SU-DHL-6 (cell line): ENCODE measurements around the gene ITGA8.

Source experiments
- H2AFZ ChIP-seq: fragments of 200-600 bp; sonication (generic); 2 replicates; pipeline ENCODE4 v1.6.1; 2014; ENCODE audit warnings: low read depth, mild to moderate bottlenecking, moderate library complexity, mixed read lengths, antibody characterized with exemption, low read length; ENCODE audit not compliant: severe bottlenecking
- H3F3A ChIP-seq: fragments of 200-600 bp; shearing (Covaris generic); 2 replicates; pipeline ENCODE4 v1.6.0; 2016; ENCODE audit warnings: antibody characterized with exemption, mild to moderate bottlenecking; ENCODE audit not compliant: insufficient read depth
- H3K27ac ChIP-seq: fragments of 200-600 bp; sonication (generic); 2 replicates; pipeline ENCODE4 v1.5.1; 2016; ENCODE audit warnings: low read depth, mild to moderate bottlenecking, low read length, moderate library complexity, mixed read lengths
- H3K27me3 ChIP-seq: fragments of 200-600 bp; sonication (generic), shearing (Covaris generic); 2 replicates; pipeline ENCODE4 v1.6.0; 2014; ENCODE audit warnings: mild to moderate bottlenecking, low read length
- H3K36me3 ChIP-seq: fragments of 200-600 bp; sonication (generic); 2 replicates; pipeline ENCODE4 v1.6.1; 2014; ENCODE audit warnings: mild to moderate bottlenecking, low read length, mixed read lengths
- H3K4me2 ChIP-seq: fragments of 300-600, 200-600 bp; shearing (Covaris generic), sonication (generic); 2 replicates; pipeline ENCODE4 v1.6.0; 2014; ENCODE audit warnings: low read length, low read depth, mild to moderate bottlenecking; ENCODE audit not compliant: poor library complexity, severe bottlenecking
- H3K4me3 ChIP-seq: fragments of 200-600 bp; sonication (generic); 2 replicates; pipeline ENCODE4 v1.5.1; 2014; ENCODE audit warnings: antibody characterized with exemption, low read length, mild to moderate bottlenecking, mixed read lengths; ENCODE audit not compliant: insufficient read depth, poor library complexity, severe bottlenecking
- H3K79me2 ChIP-seq: fragments of 200-600 bp; sonication (generic); 2 replicates; pipeline ENCODE4 v1.6.1; 2014; ENCODE audit warnings: mild to moderate bottlenecking, low read length, moderate library complexity; ENCODE audit not compliant: insufficient read depth
- H3K9ac ChIP-seq: fragments of 200-600 bp; sonication (generic); 2 replicates; pipeline ENCODE4 v1.7.0; 2014; ENCODE audit warnings: mild to moderate bottlenecking, low read length
- H3K9me2 ChIP-seq: fragments of 200-600 bp; sonication (generic); replicated peaks from 2 replicates; pipeline ENCODE4 v1.6.1; 2014; ENCODE audit warnings: low read length; ENCODE audit not compliant: insufficient read depth
- H3K9me3 ChIP-seq: fragments of 200-600 bp; sonication (generic); 2 replicates; pipeline ENCODE4 v1.6.1; 2014; ENCODE audit warnings: low read length, mixed read lengths; ENCODE audit not compliant: insufficient read depth
- H4K20me1 ChIP-seq: fragments of 200-600 bp; sonication (generic); 2 replicates; pipeline ENCODE4 v1.6.1; 2014; ENCODE audit warnings: low read depth, mild to moderate bottlenecking, antibody characterized with exemption, low read length, moderate library complexity, mixed read lengths
- EZH2phosphoT487 ChIP-seq: fragments of 200-600 bp; sonication (generic), shearing (Covaris generic); conservative IDR thresholded peaks from 2 replicates; pipeline ENCODE4 v1.6.1; 2018; ENCODE audit warnings: mild to moderate bottlenecking, antibody characterized with exemption, low read length, moderate library complexity, mixed read lengths
- TF ChIP-seq, protein P1 (sequence below): fragments of 200-600 bp; sonication (generic); IDR thresholded peaks from one replicate; pipeline ENCODE4 v1.5.1; 2017; ENCODE audit warnings: antibody characterized with exemption, mild to moderate bottlenecking, low read length, moderate library complexity; ENCODE audit not compliant: insufficient read depth, poor library complexity, severe bottlenecking

Gene ITGA8

GRCh38 chr10:15567952-15568351 is 151.8 kb downstream of the ITGA8 start:
- Histone ChIP-seq H3F3A (no peaks in the 10 kb centered on the region), H3K79me2 (no peaks in the 10 kb centered on the region), H3K9me2 (no peaks in the 10 kb centered on the region), H3K4me2 (no peak overlapping the region), H2AFZ (no peak overlapping the region), H3K9me3 (no peaks in the 10 kb centered on the region), H3K27me3 (no peaks in the 10 kb centered on the region), H3K9ac (no peak overlapping the region), H3K4me3 (no peak overlapping the region), H4K20me1 (no peaks in the 10 kb centered on the region), H3K27ac (no peak overlapping the region), H3K36me3 (no peaks in the 10 kb centered on the region)
- TF ChIP-seq, protein P1, sequence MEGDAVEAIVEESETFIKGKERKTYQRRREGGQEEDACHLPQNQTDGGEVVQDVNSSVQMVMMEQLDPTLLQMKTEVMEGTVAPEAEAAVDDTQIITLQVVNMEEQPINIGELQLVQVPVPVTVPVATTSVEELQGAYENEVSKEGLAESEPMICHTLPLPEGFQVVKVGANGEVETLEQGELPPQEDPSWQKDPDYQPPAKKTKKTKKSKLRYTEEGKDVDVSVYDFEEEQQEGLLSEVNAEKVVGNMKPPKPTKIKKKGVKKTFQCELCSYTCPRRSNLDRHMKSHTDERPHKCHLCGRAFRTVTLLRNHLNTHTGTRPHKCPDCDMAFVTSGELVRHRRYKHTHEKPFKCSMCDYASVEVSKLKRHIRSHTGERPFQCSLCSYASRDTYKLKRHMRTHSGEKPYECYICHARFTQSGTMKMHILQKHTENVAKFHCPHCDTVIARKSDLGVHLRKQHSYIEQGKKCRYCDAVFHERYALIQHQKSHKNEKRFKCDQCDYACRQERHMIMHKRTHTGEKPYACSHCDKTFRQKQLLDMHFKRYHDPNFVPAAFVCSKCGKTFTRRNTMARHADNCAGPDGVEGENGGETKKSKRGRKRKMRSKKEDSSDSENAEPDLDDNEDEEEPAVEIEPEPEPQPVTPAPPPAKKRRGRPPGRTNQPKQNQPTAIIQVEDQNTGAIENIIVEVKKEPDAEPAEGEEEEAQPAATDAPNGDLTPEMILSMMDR, result no peak
- TF ChIP-seq EZH2phosphoT487, result no peak

GRCh38 chr10:15563246-15563645 is 156.5 kb downstream of the ITGA8 start:
- Histone ChIP-seq H4K20me1 (no peaks in the 10 kb centered on the region), H3K27me3 (no peaks in the 10 kb centered on the region), H3K9me2 (no peaks in the 10 kb centered on the region), H2AFZ (no peak overlapping the region), H3K4me3 (no peak overlapping the region), H3K9me3 (no peaks in the 10 kb centered on the region), H3K27ac (no peak overlapping the region), H3K4me2 (no peak overlapping the region), H3K79me2 (no peaks in the 10 kb centered on the region), H3F3A (no peaks in the 10 kb centered on the region), H3K36me3 (no peaks in the 10 kb centered on the region), H3K9ac (no peak overlapping the region)
- TF ChIP-seq EZH2phosphoT487, result no peak
- TF ChIP-seq, protein P1, result no peak

GRCh38 chr10:15562578-15562977 is 157.1 kb downstream of the ITGA8 start:
- Histone ChIP-seq H3K9me2 (no peaks in the 10 kb centered on the region), H3K36me3 (no peaks in the 10 kb centered on the region), H2AFZ (no peak overlapping the region), H3F3A (no peaks in the 10 kb centered on the region), H4K20me1 (no peaks in the 10 kb centered on the region), H3K27me3 (no peaks in the 10 kb centered on the region), H3K79me2 (no peaks in the 10 kb centered on the region), H3K27ac (no peak overlapping the region), H3K4me2 (no peak overlapping the region), H3K9me3 (no peaks in the 10 kb centered on the region), H3K4me3 (no peak overlapping the region), H3K9ac (no peak overlapping the region)
- no peak for TF ChIP-seq EZH2phosphoT487

DNA sequence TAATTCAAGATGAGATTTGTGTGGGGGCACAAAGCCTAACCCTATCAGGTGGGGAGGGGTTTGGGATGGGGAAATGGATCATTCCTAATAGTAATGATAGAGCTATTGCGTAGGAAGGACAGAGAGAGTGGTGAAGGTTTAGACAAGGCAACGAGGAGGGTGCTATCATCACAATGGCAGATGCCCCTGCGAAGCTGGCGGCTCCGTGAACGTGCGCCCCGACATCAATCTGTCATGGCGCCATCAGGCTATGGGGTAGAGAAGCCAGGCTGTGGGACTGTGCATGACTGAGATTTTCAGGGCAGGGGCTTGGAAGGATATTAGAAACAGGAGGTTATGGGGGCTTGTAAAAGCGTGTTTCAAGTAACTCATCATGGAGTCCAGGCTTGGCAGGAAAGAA is 157.6 kb downstream of the ITGA8 start:
- H3K4me2 ChIP-seq, result no peak overlapping the region
- H3F3A ChIP-seq, result no peaks in the 10 kb centered on the region

More for the DNA sequence above, 157.6 kb downstream of the ITGA8 start:
- Histone ChIP-seq H4K20me1 (no peaks in the 10 kb centered on the region), H3K27ac (no peak overlapping the region), H3K27me3 (no peaks in the 10 kb centered on the region), H3K79me2 (no peaks in the 10 kb centered on the region), H3K9me3 (no peaks in the 10 kb centered on the region), H3K36me3 (no peaks in the 10 kb centered on the region), H3K4me3 (no peak overlapping the region), H3K9me2 (no peaks in the 10 kb centered on the region), H3K9ac (no peak overlapping the region), H2AFZ (no peak overlapping the region)
- TF ChIP-seq EZH2phosphoT487, result no peak
- TF ChIP-seq, protein P1, result no peak
